GM15510 (cell line): Measurements from ENCODE around the gene FBXO21.

Experiments used
- POLR2A ChIP-seq: IDR thresholded peaks from 3 replicates; pipeline ENCODE4 v1.6.1; 2011; ENCODE audit warnings: borderline replicate concordance; ENCODE audit not compliant: insufficient read length; ENCODE audit errors: extremely low read depth

FBXO21 gene

DNA sequence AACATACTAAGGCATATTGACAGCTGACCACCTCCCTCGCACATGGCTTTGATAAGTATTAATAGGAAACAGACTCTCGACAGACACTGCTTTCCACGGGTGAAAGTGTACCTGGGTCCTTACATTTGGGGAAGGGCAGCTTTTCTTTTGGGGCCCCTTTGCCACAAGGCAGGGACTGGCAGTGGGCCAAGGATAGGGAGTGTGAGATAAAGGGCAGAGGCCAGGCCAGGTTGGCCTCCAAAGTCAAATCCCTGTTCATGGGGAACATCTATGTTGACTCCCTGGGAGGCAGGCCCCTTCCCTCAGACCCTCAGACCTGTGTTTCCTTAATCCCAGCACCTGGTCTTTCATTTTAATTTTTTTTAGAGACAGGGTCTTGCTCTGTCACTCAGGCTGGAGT, 19.4 kb upstream of the FBXO21 start:
- TF ChIP-seq POLR2A = no peak

DNA sequence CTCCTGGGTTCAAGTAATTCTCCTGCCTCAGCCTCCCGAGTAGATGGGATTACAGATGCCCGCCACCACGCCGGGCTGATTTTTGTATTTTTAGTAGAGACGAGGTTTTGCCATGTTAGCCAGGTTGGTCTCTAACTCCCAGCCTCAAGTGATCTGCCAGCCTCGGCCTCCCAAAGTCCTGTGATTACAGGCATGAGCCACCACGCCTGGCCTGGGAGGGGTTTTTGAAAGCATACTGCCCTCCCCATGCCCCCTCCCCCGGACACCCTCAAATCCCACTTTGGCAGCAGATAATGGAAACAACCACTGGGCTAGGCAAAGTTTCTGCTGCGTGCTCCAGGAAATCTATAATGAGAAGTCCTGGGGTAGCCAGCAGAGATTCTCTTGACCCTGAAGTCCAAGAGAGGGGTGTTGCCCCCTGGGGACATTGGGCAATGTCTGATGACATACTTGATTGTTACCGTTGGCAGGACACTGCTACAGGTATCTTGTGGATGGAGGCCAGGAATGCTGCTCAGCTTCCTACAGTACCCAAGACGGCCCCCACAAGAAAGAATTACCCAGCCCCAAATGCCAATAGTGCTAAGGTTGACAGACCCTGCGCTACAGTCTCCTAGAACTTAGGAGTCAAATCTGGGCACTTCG, 18.7 kb upstream of the FBXO21 start:
- TF ChIP-seq POLR2A = no peak

DNA sequence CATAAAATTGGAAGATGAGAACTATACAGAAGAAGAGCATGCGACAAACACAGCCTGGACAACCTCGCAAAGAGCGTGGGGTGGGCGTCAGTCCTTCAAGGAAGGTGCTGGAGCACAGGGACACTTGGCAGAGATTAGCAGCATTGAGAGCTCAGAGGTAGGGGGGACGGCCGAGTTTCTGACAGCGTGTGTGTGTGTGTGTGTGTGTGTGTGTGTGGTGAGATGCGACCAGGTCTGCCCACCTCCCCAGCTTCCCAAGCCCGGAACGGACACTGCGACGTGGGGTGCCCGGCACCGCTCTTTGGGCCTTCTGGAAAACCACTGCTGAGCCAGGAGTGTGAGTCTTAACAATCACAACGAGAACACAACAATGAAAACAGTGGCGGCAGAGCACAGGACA, 17.9 kb upstream of the FBXO21 start:
- TF ChIP-seq POLR2A = no peak

DNA sequence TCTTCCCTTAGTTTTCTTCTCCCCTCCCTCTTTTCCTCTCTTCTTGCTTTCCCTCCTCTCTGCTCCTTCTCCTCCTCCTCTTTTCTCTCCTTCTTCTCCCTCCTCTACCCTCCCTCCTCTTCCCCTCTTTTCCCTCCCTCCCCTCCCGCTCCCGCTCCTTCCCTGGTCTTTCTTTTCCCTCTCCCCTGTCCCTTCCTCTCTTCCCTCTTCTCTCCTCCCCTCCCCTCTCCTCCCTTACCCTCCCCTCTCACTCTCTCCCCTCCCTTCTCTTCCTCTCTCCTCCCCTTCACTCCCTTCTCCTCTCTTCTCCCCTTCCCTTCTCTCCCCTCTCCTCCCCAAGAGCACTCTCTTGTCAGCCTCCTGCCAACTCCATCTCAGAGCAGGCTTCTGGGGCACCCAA, 17.4 kb upstream of the FBXO21 start:
- TF ChIP-seq POLR2A = no peak

DNA sequence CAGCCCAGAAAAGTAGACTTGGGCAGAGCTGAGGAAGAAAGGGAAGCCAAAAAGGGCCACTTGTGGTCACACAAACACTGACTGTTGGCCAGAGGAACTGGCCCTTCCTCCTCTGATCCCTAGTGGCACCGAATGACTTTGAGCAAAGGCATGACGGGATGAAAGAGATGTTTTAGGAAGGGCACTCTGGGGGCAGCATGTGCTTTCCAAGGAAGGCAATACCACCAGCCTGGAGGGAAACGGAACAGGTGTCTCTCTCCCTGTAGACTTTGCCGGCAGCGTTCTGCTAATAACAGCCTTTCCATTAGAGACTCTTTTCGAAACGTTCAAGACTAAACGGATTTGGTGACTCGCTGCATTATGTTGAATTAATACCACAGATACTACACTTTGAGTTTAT, 12.3 kb upstream of the FBXO21 start:
- no peak for TF ChIP-seq POLR2A

DNA sequence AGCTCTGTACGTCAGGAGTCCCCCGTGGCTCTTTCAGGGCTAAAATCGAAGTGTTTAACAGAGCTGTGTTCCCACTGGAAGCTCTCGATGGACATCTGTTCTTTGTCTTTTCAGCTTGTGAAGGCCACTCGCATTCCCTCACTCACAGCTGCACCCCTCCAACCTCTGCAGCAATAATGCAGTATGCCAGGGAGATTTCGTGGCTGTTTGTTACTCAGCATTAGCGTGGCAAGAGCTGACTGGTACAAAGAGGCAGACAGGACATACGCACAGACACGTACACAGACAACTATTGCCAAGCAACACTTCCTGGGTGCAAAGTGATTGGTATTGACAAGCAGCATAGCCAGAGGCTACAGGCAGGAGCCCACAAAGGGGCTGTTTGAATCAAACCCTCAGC, 11.8 kb upstream of the FBXO21 start:
- TF ChIP-seq POLR2A = no peak

DNA sequence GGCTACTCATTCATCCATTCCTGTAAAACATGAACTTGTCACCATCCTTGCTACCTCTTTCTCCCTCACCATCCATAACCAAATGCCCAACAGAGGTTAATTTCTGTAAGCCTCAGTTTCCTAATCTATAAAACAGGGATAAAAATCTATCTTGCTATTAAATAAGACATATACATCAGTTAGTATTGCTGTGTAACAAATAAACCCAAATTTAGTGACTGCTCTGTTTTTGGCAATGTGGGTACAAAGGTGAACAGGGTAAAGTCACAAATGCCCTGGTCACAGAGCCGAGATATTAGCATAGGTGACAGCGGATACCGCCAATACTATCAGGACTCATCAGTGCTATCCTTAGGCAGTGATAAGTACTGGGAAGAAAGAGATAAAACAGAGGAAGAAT, 3.6 kb upstream of the FBXO21 start:
- TF ChIP-seq POLR2A = no peak

DNA sequence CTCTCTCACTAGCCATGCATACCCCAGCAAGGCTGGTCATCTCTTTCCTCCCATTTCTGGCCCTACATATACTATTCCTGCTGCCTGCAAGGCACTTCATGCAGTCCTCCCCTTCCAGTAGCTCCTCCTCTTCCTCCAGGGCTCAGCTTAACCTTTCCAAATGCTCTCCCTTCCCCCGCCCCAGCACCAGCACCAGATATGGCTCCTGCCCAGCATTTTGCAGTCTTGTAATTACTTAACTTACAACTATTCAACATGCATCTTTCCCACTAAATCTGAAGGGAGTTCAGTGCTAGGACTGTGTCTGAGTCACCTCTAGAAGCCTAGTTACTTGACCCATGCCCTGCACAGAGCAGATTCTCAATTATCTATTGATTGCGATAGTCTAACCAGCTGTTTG, 1.8 kb upstream of the FBXO21 start:
- no peak for TF ChIP-seq POLR2A

DNA sequence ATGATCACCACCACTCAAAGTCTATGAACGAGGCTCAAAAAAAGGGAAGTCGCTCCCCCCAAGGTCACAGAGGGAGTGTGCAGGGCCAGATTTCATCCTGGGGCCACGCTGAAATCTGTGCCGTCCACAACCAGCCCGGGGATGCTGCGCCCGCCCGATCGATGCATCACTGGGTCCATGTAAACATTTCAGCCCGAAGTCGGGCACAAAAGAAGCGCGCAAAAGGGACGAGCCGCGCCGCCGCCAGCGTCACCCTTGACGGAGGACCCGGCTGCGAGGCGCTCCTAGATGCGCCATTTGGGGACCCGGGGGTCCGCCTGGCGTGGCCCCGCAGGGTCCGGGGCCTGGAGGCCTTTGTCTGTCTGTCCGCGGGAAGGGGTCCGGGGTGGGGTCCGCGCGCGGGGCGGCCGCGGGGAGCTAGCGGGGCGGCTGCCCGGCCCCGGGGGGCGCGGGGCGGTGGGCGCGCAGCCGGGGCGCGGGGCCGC, 503 bp downstream of the FBXO21 start:
- no peak for TF ChIP-seq POLR2A

DNA sequence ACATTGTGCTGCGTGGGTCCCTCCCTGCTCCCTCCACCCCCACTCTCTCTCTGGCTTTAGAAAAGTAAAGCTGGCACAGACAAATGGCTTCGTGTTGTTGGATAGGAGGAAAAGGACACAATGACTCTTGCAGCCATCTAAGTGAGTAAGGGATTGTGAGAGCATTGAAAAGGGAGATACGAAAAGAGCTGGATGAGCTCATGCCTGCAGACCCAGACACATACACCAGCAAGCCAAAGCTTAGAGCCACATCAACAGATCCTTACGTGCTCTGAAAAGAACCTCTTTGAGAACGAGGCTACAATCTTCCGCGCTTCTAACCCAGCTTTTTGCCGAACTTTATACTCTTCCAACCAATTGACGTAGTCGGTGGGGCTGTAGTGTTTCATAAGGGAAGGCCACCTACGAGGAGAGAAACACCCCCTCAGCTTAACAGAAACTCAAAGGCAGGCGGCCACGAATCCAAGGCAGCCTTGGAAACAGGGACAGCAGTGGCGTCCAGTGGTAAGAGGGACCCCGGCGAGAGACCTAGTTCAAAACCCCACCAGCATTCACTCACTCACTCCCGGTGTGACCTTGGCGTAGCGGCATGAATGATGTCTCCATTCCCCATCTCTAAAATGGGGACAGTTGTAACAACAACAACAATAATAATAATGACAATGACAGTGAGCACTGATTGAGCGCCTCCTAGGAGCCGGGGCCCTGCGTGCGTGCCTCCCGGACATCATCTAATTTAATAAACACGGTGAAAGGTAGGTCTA, 1.1 kb downstream of the FBXO21 start:
- no peak for TF ChIP-seq POLR2A

DNA sequence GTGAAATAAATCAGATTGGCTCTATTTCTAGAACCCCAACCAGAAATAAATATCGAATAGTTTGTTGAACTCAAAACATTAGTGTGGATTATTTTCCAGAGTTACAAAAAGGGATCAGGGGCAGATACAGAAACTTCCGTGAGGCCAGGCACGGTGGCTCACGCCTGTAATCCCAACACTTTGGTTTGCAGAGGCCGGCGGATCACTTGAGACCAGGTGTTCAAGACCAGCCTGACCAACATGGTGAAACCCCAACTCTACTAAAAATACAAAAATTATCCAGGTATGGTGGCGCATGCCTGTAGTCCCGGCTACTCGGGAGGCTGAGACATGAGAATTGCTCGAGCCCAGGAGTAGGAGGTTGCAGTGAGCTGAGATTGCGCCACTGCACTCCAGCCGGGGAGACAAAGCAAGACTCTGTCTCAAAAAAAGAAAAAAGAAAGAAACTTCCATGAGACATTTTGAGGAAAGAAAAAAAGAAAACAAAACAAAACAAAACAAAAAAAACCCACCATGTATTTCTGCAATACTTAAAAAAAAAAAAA, 2.1 kb downstream of the FBXO21 start:
- TF ChIP-seq POLR2A = no peak

DNA sequence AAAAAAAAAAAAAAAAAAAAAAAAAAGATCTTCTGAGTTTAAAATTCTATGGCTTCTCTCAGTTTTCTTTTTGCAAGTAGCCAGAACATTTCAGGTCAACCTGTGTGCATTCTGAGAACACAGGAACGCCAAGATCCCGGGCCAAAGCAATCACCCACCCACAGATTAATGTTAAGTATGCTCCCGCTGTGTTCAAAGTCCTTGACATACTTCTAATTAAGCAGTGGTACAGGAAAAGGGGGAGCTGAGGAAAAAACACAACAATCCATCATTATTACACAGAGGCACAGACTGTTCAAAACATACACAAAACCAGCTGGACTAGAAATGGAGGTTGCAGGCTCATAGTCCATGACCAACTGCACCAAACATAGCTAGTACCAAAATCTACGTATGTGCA, 2.8 kb downstream of the FBXO21 start:
- TF ChIP-seq POLR2A = no peak

DNA sequence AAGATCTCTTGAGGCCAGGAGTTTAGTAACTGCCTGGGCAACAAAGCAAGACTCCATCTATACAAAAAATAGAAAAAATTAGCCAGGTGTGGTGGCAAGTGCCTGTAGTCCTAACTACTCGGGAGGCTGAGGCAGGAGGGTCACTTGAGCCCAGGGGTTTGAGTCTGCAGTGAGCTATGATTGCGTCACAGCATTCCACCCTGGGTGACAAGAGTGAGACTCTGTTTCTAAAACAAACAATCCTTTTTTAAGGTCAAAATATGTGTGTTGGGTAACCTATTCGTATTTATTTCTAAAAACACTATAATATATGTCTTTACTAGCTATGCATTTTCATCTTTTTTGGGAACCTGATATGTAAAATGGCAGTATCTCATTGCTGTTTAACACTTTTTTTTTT, 7.4 kb downstream of the FBXO21 start:
- no peak for TF ChIP-seq POLR2A

DNA sequence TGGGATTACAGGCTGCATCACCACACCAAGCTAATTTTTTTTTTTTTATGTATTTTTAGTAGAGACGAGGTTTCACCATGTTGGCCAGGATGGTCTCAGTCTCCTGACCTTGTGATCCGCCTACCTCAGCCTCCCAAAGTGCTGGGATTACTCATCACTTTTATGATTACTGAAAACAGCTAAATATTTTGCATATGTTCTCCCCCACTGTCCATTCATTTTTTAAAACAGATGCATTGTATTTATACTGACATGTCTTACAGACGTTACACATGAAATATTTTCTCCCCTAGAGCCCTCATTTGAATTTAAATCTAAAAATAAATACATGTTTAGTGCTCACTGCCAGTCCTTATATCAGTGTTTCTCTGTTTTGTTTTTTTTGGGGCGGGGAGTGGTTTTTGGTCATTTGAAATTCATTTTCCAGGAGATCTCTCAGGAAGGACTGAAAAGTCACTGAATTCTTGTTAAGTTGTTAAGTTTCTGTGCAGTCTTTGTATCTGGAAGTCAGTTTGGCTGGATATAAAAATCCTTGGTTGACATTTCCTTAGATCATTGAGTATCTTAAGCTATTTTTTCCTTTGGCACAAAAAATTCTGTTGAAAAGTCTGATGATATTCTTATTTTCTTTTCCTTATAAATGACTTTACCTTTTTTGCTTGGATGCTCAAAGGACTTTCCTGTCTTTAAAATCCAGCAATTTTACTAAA, 9.4 kb downstream of the FBXO21 start:
- no peak for TF ChIP-seq POLR2A

DNA sequence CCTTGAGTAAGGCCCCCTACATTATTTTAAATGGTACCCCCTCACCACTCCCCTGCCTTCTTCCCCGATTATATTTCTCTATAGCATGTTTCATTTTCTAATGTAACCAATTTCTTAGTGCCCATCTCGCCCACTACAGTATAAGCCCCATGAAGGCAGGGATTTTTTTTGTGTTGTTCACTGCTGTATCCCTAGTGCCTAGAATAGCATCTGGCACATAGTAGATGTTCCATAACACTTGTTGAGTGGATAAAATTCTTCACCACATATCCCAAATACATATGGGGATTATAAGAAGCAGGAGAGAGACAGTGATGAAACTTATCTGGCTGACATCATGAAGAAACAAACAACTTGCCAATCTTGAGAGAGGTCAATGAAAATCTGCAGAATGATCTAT, 11.5 kb downstream of the FBXO21 start:
- no peak for TF ChIP-seq POLR2A
